ENCODE data around the gene DEFB114.

The DEFB114 gene

GRCh38 chr6:49964064-49964463 lies at the start of gene DEFB114:
Gene DEFB114 (minus strand): TSS chr6:49964164. CDS start chr6:49964105, 59 bp downstream.
- no peak within 1 kb of the TSS for H3K4me3 ChIP-seq (replicated peaks in 1 of 2; ENCODE audit: low read depth in 2 of 2, low read length in 2 of 2)
- DNase-seq (ENCODE audit: low read depth in 2 of 2): no peak
- no peak for TF ChIP-seq CTCF (IDR thresholded peaks at IDR 0.05; ENCODE audit: low read depth, low read length)

- DNase-seq (ENCODE audit: low read depth in 2 of 2): no peak
- H3K4me3 ChIP-seq (replicated peaks in 1 of 2; ENCODE audit: low read depth in 2 of 2, low read length in 2 of 2): no peak overlapping the region
- TF ChIP-seq CTCF (IDR thresholded peaks at IDR 0.05; ENCODE audit: low read depth, low read length): no peak
Observed at GRCh38 chr6:50007819-50008218, 43.9 kb upstream of the DEFB114 start.

- TF ChIP-seq CTCF (IDR thresholded peaks at IDR 0.05; ENCODE audit: low read depth, low read length): no peak
- no peak overlapping the region for H3K4me3 ChIP-seq (replicated peaks in 1 of 2; ENCODE audit: low read depth in 2 of 2, low read length in 2 of 2)
- DNase-seq (ENCODE audit: low read depth in 2 of 2): no peak
Observed at GRCh38 chr6:50003139-50003538, 39.2 kb upstream of the DEFB114 start.

GRCh38 chr6:49995278-49995677 lies 31.3 kb upstream of the DEFB114 start:
- TF ChIP-seq CTCF (IDR thresholded peaks at IDR 0.05; ENCODE audit: low read depth, low read length): no peak
- DNase-seq (ENCODE audit: low read depth in 2 of 2): no peak
- H3K4me3 ChIP-seq (replicated peaks in 1 of 2; ENCODE audit: low read depth in 2 of 2, low read length in 2 of 2): no peak overlapping the region

- no peak for TF ChIP-seq CTCF (IDR thresholded peaks at IDR 0.05; ENCODE audit: low read depth, low read length)
- H3K4me3 ChIP-seq (replicated peaks in 1 of 2; ENCODE audit: low read depth in 2 of 2, low read length in 2 of 2): no peak overlapping the region
- DNase-seq (ENCODE audit: low read depth in 2 of 2): no peak
Observed at GRCh38 chr6:49988900-49989299, 24.9 kb upstream of the DEFB114 start.

GRCh38 chr6:49987749-49988148 lies 23.8 kb upstream of the DEFB114 start:
- H3K4me3 ChIP-seq (replicated peaks in 1 of 2; ENCODE audit: low read depth in 2 of 2, low read length in 2 of 2): no peak overlapping the region
- no peak for TF ChIP-seq CTCF (IDR thresholded peaks at IDR 0.05; ENCODE audit: low read depth, low read length)
- no peak for DNase-seq (ENCODE audit: low read depth in 2 of 2)

- DNase-seq (ENCODE audit: low read depth in 2 of 2): no peak
- TF ChIP-seq CTCF (IDR thresholded peaks at IDR 0.05; ENCODE audit: low read depth, low read length): no peak
- no peak overlapping the region for H3K4me3 ChIP-seq (replicated peaks in 1 of 2; ENCODE audit: low read depth in 2 of 2, low read length in 2 of 2)
Observed at GRCh38 chr6:49986551-49986950, 22.6 kb upstream of the DEFB114 start.

All from cardiac fibroblast (primary cell).